HG02870 (cell line): Measurements from ENCODE around the gene SLC39A2.

Source experiments
- ATAC-seq: cut with Tn5 transposase; IDR thresholded peaks from one replicate; pipeline ENCODE4 v1.9.1; 2021; ENCODE audit warnings: mild to moderate bottlenecking, moderate library complexity; ENCODE audit not compliant: unreplicated experiment

The SLC39A2 gene

DNA sequence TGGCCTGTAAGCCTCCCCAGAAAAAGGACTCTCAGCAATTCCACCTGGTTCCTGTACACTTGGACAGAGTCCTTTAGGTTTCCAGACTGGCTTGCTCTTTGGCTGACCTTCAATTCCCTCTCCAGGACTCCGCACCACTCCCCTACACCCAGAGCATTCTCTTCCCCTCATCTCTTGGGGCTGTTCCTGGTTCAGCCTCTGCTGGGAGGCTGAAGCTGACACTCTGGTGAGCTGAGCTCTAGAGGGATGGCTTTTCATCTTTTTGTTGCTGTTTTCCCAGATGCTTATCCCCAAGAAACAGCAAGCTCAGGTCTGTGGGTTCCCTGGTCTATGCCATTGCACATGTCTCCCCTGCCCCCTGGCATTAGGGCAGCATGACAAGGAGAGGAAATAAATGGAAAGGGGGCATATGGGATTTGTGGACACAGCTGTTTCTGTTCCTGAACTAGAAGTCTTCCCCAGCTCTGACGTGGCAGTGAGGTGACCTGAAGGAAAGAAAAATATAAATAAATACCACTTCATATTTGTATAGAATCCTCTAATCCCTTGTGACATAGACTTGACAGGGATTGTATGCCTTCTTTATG, 44.4 kb downstream of the SLC39A2 start:
- ATAC-seq, result no peak

DNA sequence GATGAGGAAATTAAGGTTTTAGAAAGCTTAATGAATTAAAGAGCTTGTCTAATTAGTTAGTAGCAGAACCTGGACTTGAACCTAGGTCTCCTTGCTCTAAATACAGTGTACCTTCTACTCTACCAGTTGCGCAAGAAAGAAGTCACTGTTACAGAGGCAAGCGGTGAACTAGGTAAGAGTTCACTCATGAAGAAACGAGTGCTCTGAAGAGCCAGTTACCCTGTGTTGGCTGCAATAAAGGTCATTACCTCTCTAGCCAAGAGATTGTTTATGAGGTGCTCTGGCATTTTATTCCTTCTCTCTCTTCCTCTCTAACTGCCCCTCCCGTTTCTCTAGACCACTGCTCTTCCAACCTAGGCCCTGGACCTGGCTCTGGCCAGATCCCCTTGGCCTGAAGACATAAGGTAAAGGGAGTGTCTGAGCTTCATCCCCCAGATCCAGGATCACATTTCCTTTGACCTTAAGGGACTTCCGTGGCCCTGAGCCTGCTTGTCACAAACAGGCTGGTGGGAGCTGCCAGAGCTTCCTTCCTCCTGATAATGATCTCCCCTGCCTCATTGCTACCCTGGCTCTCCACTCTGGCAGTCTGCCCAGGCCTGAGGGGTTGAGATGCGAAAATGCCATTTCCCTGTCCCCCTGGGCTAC, 45.0 kb downstream of the SLC39A2 start:
- no peak for ATAC-seq

DNA sequence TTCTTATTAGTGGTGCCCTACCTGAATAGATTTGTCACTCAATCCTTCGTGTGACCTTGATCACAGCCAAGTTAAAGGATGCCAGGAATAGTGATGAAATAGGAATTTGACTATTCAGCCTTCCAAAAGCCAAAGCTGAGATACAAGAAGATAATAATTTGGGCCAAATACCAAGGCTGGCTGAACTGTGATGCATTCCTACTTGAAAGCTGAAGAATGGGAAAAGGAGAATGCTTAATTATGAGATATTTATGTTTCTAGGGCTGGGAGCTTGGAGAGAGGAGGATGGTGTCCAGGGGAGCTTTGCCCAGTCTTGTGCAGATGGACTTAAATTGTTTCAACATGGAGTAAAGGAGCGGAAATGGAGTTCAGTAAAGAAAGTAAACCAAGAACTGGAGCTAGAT, 48.3 kb downstream of the SLC39A2 start:
- ATAC-seq, result no peak

DNA sequence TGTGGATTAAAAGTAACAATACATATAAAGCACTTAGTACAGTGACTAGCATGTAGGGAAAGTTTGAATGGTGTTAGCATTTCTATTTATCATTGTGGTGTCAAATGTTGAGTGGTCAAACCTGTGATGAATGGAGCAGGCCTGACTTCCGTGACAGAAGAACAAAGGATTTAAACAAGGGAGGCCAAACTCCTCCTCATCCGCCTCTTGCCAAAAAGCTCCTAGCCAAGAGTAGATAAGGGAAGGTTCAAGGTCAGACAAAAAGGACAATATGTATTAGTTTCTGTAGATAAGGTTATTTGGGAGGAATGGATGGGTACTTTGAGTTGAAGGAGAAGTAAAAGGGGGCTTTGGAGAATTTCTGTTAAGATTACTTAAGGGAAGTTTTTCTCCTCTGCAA, 49.5 kb downstream of the SLC39A2 start:
- no peak for ATAC-seq

DNA sequence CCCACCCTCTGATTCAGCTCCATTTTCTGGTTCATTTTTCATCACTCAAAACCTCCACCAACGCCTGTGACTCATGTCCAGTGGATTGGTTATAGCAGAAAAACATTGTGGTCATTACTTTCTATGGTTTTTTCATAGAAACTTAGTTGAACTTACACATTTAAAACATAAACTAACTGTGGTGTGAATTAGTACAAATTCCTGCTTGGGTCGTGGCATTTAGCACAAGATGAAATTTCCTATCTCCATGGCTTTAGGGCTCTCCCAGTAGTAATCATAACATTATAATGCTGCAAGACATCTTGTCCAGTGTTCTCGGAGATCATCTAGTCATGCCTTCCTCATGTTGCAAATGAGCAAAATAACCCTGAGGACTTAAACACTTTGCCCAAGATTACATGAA, 50.2 kb downstream of the SLC39A2 start:
- ATAC-seq, result no peak

DNA sequence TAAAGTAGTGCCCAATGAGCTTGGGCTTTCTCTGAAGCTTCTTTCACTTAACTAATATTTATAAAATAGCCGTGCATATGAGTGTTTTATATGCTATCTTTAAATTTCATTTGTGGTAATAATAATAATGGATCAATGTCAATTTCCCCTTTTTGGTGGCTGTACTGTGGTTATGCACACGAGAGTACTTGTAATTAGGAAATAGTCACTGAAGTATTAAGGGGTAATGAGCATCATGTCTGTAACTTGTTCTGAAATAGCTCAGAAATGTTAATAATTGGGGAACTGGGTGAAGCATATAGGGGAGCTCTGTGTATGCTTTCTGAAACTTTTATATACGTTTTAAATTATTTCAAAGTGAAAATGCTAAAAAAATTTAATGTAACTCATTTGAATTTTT, 51.5 kb downstream of the SLC39A2 start:
- no peak for ATAC-seq
